Activated T-cell treated with anti-CD3 and anti-CD28 coated beads for 24 hours (primary cell): ENCODE data around the gene BACH2.
"Not testable (repeated sequence)": the region's sequence is repeated elsewhere in the genome, so short reads cannot be mapped to it uniquely, and the experiment has no call there.

Experiments used
- DNase-seq: peaks from one replicate; pipeline ENCODE4 v3.0.0-alpha.2; 2020; ENCODE audit warnings: low read depth

Gene BACH2

GRCh38 chr6:90154755-90155470 lies 141.7 kb downstream of the BACH2 start:
- DNase-seq, result no peak

- DNase-seq, result no peak
Observed at GRCh38 chr6:90151576-90152422, 144.8 kb downstream of the BACH2 start.

DNA sequence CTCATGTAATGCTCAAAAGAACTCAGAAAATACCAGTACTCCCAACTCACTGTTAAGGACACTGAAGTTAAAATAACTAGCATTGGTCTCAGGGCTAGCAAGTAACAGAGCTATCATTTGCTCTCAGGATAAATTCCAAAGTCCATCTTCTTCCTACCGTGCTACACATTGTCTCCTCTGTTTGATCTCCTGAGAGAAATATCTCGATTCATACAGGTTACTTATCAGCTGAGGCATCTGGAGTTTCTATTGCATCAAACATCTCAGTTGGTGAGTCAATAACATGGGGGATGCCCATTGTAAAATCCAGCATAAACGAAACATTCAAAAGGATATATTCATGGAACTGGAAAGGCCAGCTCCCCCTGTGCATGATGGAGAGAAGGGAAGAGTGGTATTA lies 147.4 kb downstream of the BACH2 start:
- DNase-seq, result no peak

- no peak for DNase-seq
Observed at GRCh38 chr6:90148867-90149266, 147.8 kb downstream of the BACH2 start.

DNA sequence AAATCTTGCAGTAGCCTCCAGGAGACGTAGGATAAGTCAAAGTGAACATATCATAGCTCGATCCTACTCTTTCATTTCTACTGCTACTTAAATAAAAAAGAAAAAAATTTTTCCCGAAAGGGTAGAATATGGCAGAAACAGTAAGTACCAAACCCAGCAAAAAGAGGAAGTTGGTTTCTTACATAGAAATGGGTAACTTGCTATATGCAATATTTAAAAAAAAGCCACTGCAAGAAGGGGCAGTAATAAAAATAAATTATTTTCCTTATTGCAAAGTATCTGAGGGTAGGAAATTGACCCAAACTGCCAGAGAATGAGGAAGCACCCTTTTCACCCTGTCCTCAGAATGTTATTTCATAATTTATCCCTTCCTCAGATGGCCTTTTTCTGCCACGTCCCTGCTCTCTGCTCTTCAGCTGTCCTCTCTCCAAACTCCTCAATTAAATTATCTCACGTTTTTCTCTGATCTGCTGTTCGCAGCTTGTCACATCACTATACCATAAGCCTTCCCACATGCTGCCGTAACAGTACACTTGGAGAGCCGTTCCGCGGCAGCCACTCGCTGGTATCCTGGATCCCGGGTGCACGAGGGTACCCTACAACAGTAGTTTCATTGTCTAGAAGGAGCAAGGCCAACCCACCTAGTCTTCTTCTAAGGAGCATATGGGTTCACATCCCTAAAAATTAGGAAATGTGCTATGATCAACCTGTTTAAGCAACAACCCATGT lies 149.6 kb downstream of the BACH2 start:
- DNase-seq, result no peak

GRCh38 chr6:90146024-90146423 lies 150.6 kb downstream of the BACH2 start:
- no peak for DNase-seq

DNA sequence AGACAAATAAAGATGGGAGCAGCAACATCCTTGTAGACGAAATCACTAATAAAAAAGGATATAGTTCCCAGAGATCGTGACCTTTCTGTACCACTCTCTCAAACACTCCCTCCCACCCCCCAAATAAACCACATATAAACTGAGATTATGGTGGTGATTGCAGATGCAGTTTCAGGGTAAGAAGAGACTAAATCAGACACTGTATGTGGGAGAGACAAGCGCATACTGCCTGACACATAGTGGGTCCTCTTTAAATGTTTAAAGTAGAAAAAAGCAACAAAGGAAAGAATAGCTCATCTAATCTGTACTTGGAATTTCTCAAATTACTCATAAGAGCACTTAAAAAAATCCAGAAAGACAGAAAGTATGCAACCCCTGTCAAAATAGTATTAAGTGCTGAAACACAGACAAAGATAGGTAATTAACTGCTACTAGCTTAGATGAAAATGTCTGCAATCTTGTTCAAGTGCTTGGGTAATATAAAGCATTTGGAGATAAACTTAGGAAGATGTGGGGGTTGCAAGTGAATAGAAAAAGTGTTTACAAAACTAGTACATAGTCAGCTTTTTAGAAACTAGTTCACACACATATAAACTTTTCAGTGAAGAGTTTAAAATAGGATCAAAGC lies 151.6 kb downstream of the BACH2 start:
- DNase-seq, result no peak

GRCh38 chr6:90144396-90144795 lies 152.2 kb downstream of the BACH2 start:
- DNase-seq, result peak; percentile 41

DNA sequence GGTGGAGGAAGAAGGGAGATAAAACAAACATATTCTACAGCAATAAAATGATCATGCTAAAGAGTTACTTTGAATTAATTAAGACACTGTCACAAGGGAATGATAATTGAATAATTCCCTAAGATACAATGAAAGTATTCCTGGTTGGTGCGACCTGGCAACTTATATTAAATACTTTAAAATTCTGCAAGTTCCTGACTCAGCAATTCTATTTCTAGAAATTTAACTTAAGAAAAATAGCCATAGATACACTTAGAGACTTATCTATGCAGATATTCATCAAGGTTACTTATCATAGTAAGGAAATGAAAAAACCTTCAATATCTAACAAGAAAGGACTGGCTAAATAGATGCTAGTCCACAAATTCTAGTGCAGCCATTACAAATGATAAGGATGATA lies 156.0 kb downstream of the BACH2 start:
- no peak for DNase-seq

DNA sequence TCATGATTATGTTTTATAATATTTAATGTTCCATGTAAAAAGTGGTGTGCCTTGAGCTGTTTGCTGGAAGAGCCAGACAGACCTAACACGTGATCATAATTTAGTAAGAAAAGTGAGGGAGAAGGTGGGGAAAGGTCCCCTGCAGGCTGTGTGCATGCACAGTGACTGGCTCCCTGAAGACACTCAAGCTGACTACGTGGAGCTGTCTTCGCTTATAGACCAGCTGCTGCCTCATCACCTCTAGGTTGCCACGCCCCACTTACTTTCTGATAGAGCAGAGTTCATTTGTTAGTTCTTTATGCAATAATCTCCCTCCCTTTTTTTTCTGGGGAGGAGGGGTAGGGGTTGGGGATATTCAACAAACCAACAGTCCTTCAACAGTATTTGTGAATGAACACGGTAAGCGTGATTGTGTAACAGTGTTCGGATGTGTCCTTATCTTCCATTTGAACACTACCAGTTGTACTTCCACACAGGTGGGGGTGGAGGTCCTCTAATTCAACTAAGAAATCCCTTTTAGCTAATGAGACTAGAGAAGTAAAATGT lies 157.3 kb downstream of the BACH2 start:
- no peak for DNase-seq

DNA sequence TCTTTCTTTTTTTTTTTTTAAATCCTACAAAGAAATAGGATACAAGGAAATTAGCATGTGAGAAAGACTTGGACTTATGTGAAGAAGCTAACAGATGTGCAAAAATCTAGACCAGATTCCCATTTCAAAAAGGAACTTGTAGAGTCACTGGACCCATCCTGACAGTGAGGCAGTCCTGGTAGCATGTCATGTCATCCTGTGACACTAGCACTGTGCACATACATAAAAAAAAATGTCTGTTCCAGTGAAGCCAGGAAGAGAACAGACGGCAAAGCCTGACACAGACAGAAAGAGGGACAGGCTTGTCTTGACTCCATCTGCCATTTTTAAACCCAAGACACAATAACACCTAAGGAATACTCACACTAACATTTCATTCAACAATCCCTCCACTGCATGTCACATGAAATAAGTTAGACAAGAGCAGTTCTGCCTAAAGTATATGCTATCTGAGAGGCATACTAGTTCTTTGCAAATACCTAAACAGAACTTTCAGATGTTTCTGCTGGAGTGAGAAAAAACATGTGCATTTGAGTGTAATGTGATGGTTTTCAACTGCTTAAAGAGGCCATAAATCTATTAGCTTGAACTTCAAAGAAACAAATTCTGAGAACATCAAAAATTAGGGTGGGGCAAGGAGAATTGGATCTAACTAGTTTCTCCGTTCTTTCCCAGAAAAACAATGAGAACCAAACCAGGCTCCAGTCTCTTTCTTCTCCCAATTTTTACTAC lies 159.6 kb downstream of the BACH2 start:
- no peak for DNase-seq

GRCh38 chr6:90136176-90136575 lies 160.5 kb downstream of the BACH2 start:
- no peak for DNase-seq

GRCh38 chr6:90135667-90136066 lies 161.0 kb downstream of the BACH2 start:
- no peak for DNase-seq

DNA sequence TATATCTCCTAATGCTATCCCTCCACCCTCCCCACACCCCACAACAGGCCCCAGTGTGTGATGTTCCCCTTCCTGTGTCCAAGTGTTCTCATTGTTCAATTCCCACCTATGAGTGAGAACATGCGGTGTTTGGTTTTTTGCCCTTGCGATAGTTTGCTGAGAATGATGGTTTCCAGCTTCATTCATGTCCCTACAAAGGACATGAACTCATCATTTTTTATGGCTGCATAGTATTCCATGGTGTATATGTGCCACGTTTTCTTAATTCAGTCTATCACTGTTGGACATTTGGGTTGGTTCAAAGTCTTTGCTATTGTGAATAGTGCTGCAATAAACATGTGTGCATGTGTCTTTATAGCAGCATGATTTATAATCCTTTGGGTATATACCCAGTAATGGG lies 163.0 kb downstream of the BACH2 start:
- not testable (repeated sequence) for DNase-seq

GRCh38 chr6:90131614-90132423 lies 164.8 kb downstream of the BACH2 start:
- no peak for DNase-seq

DNA sequence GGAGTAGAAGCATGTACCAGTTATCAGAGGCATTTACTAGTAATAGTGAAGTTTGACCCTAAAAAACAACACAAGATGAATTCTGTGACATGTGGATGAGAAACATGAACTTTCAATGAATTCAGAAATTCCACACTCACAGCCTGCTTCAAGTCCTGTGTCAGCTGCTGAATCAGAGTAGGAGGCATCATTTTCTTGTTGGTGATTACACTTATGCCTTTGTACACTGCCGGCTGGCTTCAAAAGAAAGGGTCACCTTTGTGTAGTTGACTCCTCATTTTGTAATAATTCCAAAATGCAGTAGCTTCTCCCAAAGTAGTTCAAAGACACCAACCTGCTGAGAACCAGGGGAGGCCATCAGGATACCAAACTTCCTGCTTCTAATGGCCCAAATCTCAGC lies 165.5 kb downstream of the BACH2 start:
- DNase-seq, result no peak

- not testable (repeated sequence) for DNase-seq
Observed at GRCh38 chr6:90128687-90129086, 168.0 kb downstream of the BACH2 start.

GRCh38 chr6:90127595-90127994 lies 169.0 kb downstream of the BACH2 start:
- DNase-seq, result no peak

- no peak for DNase-seq
Observed at GRCh38 chr6:90126839-90127238, 169.8 kb downstream of the BACH2 start.

GRCh38 chr6:90126181-90126580 lies 170.5 kb downstream of the BACH2 start:
- no peak for DNase-seq
